Measurements from ENCODE around the gene PANK1. TPM values are rescaled to one million over a fixed set of nuclear protein-coding genes. Genes with fewer than 3 reads are reported as not detected.

The PANK1 gene
- total and polyA plus RNA-seq, 2 of the 8 experiments (the other 6 are each of a cell fraction or from before 2014, with no cell fraction given): 18.5 to 40.4 TPM

DNA sequence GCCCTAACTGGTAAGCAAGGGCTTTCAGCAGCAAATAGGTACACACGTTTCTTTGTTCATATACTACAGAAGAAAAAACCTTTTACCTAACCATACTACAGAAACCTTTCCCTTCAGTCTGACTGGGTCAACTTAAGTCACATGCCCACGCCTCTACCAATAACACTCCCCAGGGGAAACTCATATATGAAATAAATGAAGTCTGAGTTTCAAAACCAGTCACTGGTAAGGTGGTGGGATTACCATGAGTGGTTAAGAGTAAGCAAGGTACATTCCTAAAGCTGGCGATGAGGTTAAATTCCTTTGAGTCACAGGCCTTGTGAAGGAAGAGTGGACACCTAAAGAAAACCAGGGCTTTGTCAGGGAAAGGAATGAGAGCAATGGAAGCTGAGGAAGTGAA lies 34.9 kb upstream of the PANK1 start:
- Histone ChIP-seq H3K9ac (replicated peaks in 1 of 4; ENCODE audit: extremely low read depth in 1 of 4, low read depth in 3 of 4, low read length in 3 of 4) (no peak overlapping the region), H2BK120ac (replicated peaks; ENCODE audit: low read depth, low read length) (no peak overlapping the region), H4K8ac (ENCODE audit: extremely low read depth, insufficient read depth, low read length) (no peak overlapping the region), H3K18ac (ENCODE audit: extremely low read depth, low read length) (no peak overlapping the region), H3K23ac (ENCODE audit: insufficient read length) (no peak overlapping the region), H3K23me2 (ENCODE audit: low read depth, low read length) (no peaks in the 10 kb centered on the region), H3K4me3 (ENCODE audit: extremely low read depth in 1 of 4, insufficient read depth in 2 of 4, low read depth in 3 of 4, low read length in 4 of 4) (no peak overlapping the region), H2AFZ (ENCODE audit: low read length) (no peak overlapping the region), H3K9me3 (ENCODE audit: insufficient read depth in 2 of 2, low read depth in 1 of 2, low read length in 1 of 2) (no peaks in the 10 kb centered on the region), H2AK5ac (ENCODE audit: low read depth, low read length) (no peak overlapping the region), H2BK20ac (ENCODE audit: low read length) (no peak overlapping the region), H3K27me3 (replicated peaks in 1 of 4; ENCODE audit: control insufficient read depth in 3 of 4, extremely low read depth in 1 of 4, insufficient read depth in 3 of 4, low read length in 3 of 4) (no peaks in the 10 kb centered on the region), H3K79me1 (ENCODE audit: low read depth, low read length) (no peaks in the 10 kb centered on the region), H3K27ac (ENCODE audit: low read depth, low read length) (no peak overlapping the region), H3K79me2 (ENCODE audit: control insufficient read depth in 1 of 2, insufficient read depth in 2 of 2, low read length in 2 of 2) (no peaks in the 10 kb centered on the region), H3K4me1 (replicated peaks in 1 of 4; ENCODE audit: control insufficient read depth in 3 of 4, insufficient read depth in 4 of 4, low read length in 3 of 4) (peaks cover 0 to 3% (median 0%) of the 10 kb centered on the region in 4 experiments; a peak in 2 of 7 replicates), H3K36me3 (ENCODE audit: control insufficient read depth in 2 of 4, insufficient read depth in 4 of 4, low read length in 3 of 4) (no peaks in the 10 kb centered on the region), H3K14ac (ENCODE audit: insufficient read length) (no peak overlapping the region), H3K56ac (replicated peaks; ENCODE audit: insufficient read length, low read depth, low read length) (no peak overlapping the region), H2BK15ac (ENCODE audit: low read length) (no peak overlapping the region; the same call in 1 of the 2 replicates), H3K4ac (replicated peaks; ENCODE audit: insufficient read length, low read depth, low read length) (no peak overlapping the region), H2BK12ac (ENCODE audit: low read depth, low read length) (no peak overlapping the region), H4K91ac (replicated peaks; ENCODE audit: insufficient read length, low read length) (no peak overlapping the region), H4K5ac (ENCODE audit: insufficient read length, low read depth, low read length) (no peak overlapping the region), H4K20me1 (replicated peaks in 1 of 2; ENCODE audit: control insufficient read depth in 1 of 2, insufficient read depth in 2 of 2, low read length in 2 of 2) (no peaks in the 10 kb centered on the region), H2BK5ac (ENCODE audit: low read depth, low read length) (no peak overlapping the region), H3K4me2 (ENCODE audit: insufficient read depth in 1 of 2, low read depth in 2 of 2, low read length in 2 of 2) (no peak overlapping the region)
- DNase-seq (ENCODE audit: low read depth in 1 of 2, low spot score in 2 of 2): no peak
- POLR2A ChIA-PET (ENCODE audit: partially characterized antibody): interaction anchor here (1.6 kb wide), 1 partner anchor 36 kb away, joined by 4 read pairs; no protein-coding TSS in a partner anchor
- FAIRE-seq: no peak
- WGBS, 2 experiments (ENCODE audit: extremely low coverage in 1 of 2, insufficient coverage in 1 of 2, insufficient read length in 1 of 2, insufficient replicate concordance in 2 of 2, low coverage in 1 of 2, low lambda C conversion rate in 2 of 2, missing lambda C conversion rate in 1 of 2): 82% methylated on average over 3 of the region's 3 CpGs; no CpG with 5 or more reads in 1 of the 2 experiments
- CTCF ChIA-PET (ENCODE audit: partially characterized antibody): interaction anchor here (1.0 kb wide), 1 partner anchor 10 kb away, joined by 4 read pairs; no protein-coding TSS in a partner anchor
- no peak for TF ChIP-seq NANOG (IDR thresholded peaks at IDR 0.05; ENCODE audit: insufficient read depth, low read depth, low read length, poor library complexity, severe bottlenecking)
- no peak for TF ChIP-seq SIRT6 (IDR thresholded peaks at IDR 0.05; ENCODE audit: low read length)
- TF ChIP-seq, protein P1, sequence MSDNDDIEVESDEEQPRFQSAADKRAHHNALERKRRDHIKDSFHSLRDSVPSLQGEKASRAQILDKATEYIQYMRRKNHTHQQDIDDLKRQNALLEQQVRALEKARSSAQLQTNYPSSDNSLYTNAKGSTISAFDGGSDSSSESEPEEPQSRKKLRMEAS (IDR thresholded peaks at IDR 0.05): no peak
- no peak for TF ChIP-seq RBBP5 (IDR thresholded peaks at IDR 0.05; ENCODE audit: borderline replicate concordance, low read depth, low read length)
- TF ChIP-seq BRCA1 (IDR thresholded peaks at IDR 0.05; ENCODE audit: low read depth, low read length): no peak
- TF ChIP-seq, protein P2, sequence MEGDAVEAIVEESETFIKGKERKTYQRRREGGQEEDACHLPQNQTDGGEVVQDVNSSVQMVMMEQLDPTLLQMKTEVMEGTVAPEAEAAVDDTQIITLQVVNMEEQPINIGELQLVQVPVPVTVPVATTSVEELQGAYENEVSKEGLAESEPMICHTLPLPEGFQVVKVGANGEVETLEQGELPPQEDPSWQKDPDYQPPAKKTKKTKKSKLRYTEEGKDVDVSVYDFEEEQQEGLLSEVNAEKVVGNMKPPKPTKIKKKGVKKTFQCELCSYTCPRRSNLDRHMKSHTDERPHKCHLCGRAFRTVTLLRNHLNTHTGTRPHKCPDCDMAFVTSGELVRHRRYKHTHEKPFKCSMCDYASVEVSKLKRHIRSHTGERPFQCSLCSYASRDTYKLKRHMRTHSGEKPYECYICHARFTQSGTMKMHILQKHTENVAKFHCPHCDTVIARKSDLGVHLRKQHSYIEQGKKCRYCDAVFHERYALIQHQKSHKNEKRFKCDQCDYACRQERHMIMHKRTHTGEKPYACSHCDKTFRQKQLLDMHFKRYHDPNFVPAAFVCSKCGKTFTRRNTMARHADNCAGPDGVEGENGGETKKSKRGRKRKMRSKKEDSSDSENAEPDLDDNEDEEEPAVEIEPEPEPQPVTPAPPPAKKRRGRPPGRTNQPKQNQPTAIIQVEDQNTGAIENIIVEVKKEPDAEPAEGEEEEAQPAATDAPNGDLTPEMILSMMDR (IDR thresholded peaks at IDR 0.05; ENCODE audit: control extremely low read depth in 1 of 3, insufficient read depth in 1 of 3, low read depth in 1 of 3, low read length in 3 of 3): no peak
- TF ChIP-seq E2F6 (IDR thresholded peaks at IDR 0.05): no peak
- no peak for TF ChIP-seq TAF7 (optimal IDR thresholded peaks at IDR 0.05; ENCODE audit: borderline replicate concordance, low read depth, low read length)
- no peak for TF ChIP-seq POU5F1 (IDR thresholded peaks at IDR 0.05; ENCODE audit: low read depth, low read length)
- TF ChIP-seq PHF8 (conservative IDR thresholded peaks at IDR 0.05; ENCODE audit: low read depth, low read length): no peak

All from H1 (cell line).